ENCODE results near the gene CHST14. TPM values are rescaled to one million over a fixed set of nuclear protein-coding genes. Genes with fewer than 3 reads are reported as not detected.

Gene CHST14
- total RNA-seq, 4 donors from 2014 or later: 0.83 to 3.5 (median 2.6) TPM

GRCh38 chr15:40463886-40464545 is 6.8 kb upstream of the CHST14 start:
- TF ChIP-seq POLR2A (IDR thresholded peaks at IDR 0.05): no peak
- TF ChIP-seq CTCF (IDR thresholded peaks at IDR 0.05): no peak
- peaks cover 0 to 76% (median 0%) of the 10 kb centered on the region in 3 donors for H3K36me3 ChIP-seq
- H3K4me1 ChIP-seq: no peaks in the 10 kb centered on the region
- peak in 1 of 3 donors; percentile 36 for DNase-seq
- H3K27me3 ChIP-seq: no peaks in the 10 kb centered on the region
- no peak overlapping the region for H3K4me3 ChIP-seq
- no peak overlapping the region for H3K27ac ChIP-seq
- H3K9me3 ChIP-seq: no peaks in the 10 kb centered on the region

GRCh38 chr15:40464595-40465185 is 6.1 kb upstream of the CHST14 start:
- TF ChIP-seq POLR2A (IDR thresholded peaks at IDR 0.05) (no peak), CTCF (IDR thresholded peaks at IDR 0.05) (no peak)
- no peak for DNase-seq
- Histone ChIP-seq H3K27ac (no peak overlapping the region), H3K4me3 (no peak overlapping the region), H3K36me3 (peaks cover 0 to 69% (median 0%) of the 10 kb centered on the region in 3 donors), H3K4me1 (no peaks in the 10 kb centered on the region), H3K27me3 (no peaks in the 10 kb centered on the region), H3K9me3 (no peaks in the 10 kb centered on the region)

GRCh38 chr15:40465939-40466338 is 4.8 kb upstream of the CHST14 start:
- Histone ChIP-seq H3K4me1 (peaks cover 0 to 7% (median 0%) of the 10 kb centered on the region in 4 donors), H3K36me3 (peaks cover 0 to 57% (median 0%) of the 10 kb centered on the region in 3 donors)
- TF ChIP-seq POLR2A (IDR thresholded peaks at IDR 0.05) (no peak), CTCF (IDR thresholded peaks at IDR 0.05) (no peak)

GRCh38 chr15:40466426-40467260 is 4.1 kb upstream of the CHST14 start:
- no peaks in the 10 kb centered on the region for H3K9me3 ChIP-seq

More at GRCh38 chr15:40465939-40466338, 4.8 kb upstream of the CHST14 start:
- Histone ChIP-seq H3K27ac (no peak overlapping the region), H3K9me3 (no peaks in the 10 kb centered on the region), H3K27me3 (no peaks in the 10 kb centered on the region), H3K4me3 (no peak overlapping the region)
- peak in 1 of 3 donors; percentile 28 for DNase-seq

More at GRCh38 chr15:40466426-40467260, 4.1 kb upstream of the CHST14 start:
- no peaks in the 10 kb centered on the region for H3K27me3 ChIP-seq
- H3K27ac ChIP-seq: no peak overlapping the region
- no peak overlapping the region for H3K4me3 ChIP-seq
- peak in 1 of 3 donors; percentile 36 for DNase-seq
- H3K4me1 ChIP-seq: peaks cover 0 to 11% (median under 1%) of the 10 kb centered on the region in 4 donors
- H3K36me3 ChIP-seq: peaks cover 0 to 51% (median 0%) of the 10 kb centered on the region in 3 donors
- no peak for TF ChIP-seq CTCF (IDR thresholded peaks at IDR 0.05)
- no peak for TF ChIP-seq POLR2A (IDR thresholded peaks at IDR 0.05)
